Activated CD8-positive, alpha-beta memory T cell treated with anti-CD3 and anti-CD28 coated beads, Interleukin-2, amount 50 U/mL, for 48 hours (primary cell): Measurements from ENCODE around the gene GRAMD1C.

Source experiments
- DNase-seq: peaks from one replicate; pipeline ENCODE4 v3.0.0-alpha.2; 2020

The GRAMD1C gene

GRCh38 chr3:113867506-113867905 lies 28.9 kb downstream of the GRAMD1C start:
- no peak for DNase-seq

DNA sequence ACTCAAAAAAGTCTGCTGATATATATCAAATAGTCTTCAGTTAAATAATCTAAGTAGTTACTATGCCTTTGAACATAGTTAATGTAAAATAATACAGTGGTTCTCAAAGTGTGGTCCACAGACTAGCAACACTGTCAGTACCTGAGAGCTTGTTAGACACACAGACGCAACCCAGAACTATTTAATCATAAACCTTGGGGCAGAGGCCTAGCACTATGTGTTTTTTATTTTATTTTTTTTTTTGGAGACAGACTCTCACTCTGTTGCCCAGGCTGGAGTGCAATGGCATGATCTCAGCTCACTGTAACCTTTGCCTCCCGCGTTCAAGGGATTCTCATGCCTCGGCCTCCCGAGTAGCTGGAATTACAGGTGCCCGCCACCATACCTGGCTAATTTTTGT lies 34.7 kb downstream of the GRAMD1C start:
- no peak for DNase-seq

DNA sequence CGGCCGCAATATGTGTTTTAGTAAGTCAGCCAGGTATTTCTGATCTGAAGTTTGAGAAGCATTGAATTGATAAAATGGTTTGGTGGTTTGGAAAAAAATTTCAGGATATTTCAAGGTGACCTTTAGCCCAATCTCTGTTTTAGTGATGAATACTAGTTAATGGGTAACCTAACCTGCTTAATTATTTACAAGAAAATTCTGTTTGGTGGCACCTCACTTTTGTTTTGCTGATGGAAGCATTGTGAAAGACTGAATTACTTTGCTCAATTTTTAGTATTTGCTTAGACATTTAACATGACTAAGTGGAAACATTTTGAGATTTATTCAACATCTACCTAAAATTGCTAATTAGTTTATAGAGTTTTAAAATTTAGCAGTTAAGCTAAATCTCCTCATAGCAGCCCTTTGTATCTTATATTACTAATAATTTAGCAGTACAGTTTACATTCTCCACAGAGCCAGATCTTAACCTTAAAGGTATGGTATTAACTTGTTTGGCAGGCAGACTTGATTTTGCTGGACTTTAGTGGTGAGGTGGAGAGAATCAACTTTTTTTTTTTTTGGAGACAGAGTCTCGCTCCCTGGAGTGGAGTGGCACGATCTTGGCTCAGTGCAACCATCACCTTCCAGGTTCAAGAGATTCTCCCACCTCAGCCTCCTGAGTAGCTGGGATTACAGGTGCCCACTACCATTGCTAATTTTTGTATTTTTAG lies 35.4 kb downstream of the GRAMD1C start:
- no peak for DNase-seq

DNA sequence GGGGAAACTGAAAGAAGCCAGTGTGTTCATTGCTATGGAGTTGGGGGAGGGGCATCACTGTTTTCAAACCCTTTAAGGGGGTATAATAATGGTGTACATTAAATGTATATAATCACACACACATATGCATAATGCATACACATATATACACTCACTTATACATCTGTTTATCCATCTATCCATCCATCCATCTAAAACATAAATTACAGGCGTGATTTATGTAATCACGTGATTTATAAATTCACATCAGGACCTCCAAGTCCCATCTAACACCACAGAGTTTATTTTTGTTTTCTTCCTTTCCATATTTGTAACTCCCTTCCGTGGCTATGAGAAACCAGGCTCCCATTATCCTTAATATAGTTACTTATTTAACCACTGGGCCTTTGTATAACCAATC lies 39.8 kb downstream of the GRAMD1C start:
- no peak for DNase-seq

- DNase-seq, result no peak
Observed at GRCh38 chr3:113885050-113885449, 46.5 kb downstream of the GRAMD1C start.

- DNase-seq, result no peak
Observed at GRCh38 chr3:113890256-113890900, 51.8 kb downstream of the GRAMD1C start.

DNA sequence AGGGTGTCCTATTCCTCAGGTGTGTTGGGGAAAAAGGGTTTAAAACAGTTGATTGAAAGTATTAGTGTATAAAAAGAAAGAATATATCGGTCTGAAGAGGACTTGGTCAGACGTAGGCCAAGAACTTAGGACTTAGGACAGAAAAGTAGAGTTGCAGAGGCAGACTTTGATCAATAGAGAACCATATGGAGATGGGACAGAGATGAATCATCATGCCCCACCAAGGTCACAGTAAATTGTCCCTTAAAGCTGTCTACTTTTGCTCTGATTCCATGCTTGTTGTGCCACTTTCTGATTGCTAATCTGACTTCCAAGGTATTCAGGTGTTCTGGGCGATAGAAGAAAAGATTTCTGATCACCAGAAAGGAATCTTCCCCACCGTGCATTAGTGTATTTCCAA lies 56.3 kb downstream of the GRAMD1C start:
- no peak for DNase-seq

- DNase-seq, result no peak
Observed at GRCh38 chr3:113895964-113896363, 57.4 kb downstream of the GRAMD1C start.

DNA sequence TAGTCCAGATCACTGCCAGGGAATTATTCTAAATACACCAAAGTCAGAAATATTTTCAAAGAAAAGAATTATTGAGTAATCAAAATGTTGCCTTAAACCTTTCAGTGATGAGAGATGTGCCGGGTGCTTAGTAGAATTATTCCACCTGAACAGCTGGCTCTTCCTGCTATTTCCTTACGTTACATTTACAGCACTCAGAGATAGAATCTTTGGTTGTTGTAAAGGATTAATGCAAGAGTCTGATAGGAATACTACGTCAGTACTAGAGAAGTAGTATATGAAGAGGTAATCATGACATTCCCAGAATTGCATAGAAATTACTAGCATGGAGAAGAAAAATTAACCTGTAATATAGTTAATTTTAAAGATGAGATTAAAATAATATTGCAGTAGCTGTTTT lies 58.3 kb downstream of the GRAMD1C start:
- DNase-seq, result no peak

- no peak for DNase-seq
Observed at GRCh38 chr3:113897373-113897777, 58.8 kb downstream of the GRAMD1C start.

DNA sequence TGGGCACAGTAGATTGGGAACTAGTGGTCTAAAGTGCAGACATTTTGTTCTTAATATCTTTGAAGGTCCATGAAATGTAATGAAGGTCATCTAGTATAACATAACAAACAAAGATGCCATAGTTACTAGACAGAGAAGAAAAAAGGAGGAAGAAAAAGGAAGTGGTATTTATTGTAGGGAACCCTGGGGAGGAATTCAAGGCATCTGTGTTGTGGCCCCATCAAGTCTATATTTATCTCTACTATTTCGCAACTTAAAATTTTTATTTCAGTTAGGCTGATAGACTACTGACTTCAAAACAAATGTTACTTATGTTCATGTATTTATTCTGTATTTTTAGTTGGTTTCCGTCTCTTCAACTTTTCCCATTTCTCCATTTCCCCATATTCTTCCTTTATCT lies 60.3 kb downstream of the GRAMD1C start:
- no peak for DNase-seq

DNA sequence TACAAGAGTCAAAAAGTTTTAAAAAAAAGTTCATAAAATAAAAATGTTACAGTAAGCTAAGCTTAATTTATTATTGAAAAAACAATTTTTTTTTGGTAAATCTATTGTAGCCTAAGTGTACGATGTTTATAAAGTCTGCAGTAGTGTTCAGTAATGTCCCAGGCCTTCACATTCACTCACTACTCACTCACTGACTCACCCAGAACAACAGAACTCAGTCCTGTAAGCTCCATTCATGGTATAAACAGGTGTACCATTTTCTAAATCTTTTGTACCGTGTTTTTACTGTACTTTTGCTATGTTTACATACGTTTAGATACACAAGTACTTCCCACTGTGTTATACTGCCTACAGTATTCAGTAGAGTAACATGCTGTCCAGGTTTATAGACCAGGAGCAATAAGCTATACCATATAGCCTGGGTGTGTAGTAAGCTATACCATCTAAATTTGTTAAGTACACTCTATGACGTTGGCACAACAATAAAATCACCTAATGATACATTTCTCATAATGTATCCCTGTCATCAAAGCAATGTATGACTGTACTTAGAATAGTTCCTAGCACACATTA lies 68.1 kb downstream of the GRAMD1C start:
- DNase-seq, result no peak

DNA sequence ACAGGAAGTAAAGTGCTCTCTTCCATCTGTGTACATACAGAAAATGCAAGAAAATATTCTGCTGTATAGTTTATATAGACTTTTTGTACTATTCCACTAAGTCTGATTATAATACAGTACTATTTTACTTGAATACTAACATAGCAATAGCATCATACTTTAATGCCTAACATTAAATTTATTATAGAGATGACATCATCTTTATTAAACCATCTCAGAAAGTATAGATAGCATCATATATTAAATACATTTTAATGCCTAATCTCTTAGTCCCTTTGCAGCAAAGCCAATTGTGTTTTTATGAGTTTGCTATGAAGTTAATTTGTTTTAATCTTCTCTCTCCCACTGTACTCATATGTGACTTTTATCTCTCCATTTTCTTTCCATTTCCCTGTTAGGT lies 69.5 kb downstream of the GRAMD1C start:
- DNase-seq, result no peak

- no peak for DNase-seq
Observed at GRCh38 chr3:113910966-113911365, 72.4 kb downstream of the GRAMD1C start.

DNA sequence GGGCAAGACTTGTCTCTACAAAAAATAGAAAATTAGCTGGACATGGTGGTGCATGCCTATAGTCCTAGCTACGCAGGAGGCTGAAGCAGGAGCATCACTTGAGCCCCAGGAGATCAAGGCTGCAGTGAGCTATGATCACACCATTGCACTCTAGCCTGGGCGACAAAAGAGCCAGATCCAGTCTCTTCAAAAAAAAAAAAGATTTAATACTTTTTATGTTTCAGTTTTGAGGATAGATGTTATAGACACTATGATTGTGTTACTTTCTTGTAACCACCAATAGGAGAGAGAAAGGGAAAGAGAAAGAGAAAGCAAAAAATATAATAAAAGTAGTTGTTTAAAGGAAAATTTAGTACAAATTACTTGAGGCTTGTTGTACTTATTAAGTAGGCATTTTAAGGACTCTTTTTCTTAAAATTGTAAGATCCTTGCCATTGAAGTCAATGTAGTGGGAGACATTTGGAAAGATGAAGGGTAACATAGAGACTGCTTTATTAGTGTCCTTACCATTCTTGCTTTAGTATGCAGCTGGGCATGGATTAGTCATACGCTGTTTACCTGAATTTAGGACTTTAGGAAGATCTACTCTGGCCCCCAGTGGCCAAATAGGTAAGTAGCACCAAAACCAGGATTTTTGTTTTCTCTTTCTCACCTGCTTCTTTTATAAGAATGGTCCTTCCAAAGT lies 74.1 kb downstream of the GRAMD1C start:
- DNase-seq, result no peak

DNA sequence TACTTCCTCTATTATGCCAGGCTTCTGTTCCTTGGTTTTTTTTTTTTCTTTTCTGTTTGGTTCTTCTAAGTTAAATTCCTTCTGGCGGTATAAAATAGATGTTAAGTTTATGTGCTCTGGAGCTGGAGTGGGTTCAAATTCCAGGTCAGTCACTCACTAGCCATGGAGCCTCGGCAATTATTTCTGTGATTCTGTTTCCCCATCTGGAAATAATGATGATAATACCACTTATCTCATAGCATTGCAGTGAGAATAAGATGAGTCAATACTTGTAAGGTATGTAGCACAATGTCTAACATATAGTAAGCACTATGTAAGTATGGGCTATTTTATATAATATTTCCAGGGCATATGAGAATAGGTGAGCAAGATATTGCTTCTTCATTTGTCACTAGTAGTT lies 76.1 kb downstream of the GRAMD1C start:
- no peak for DNase-seq

DNA sequence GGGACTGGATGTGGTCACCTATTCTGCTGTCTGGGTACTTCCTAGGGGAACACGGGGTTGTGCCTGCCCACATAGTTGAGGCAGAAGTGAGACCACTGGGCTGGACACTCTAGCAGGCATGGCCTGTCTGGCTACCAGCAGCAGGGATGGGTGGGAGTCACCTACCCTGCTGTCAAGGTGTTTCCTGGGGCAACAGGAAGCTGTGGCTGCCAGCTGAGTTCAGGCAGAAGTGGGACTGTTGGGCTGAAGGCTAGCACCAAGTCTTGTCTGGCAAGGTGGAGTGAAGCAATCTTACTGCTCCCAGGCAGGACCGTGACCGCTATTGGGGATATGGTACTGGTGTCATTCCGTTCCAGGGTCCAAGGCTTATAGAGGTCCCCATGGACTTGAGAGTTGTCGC lies 89.0 kb downstream of the GRAMD1C start:
- DNase-seq, result no peak

GRCh38 chr3:113946831-113947230 lies 108.2 kb downstream of the GRAMD1C start:
- DNase-seq, result no peak

- peak; percentile 78 for DNase-seq
Observed at GRCh38 chr3:113947372-113948014, 108.9 kb downstream of the GRAMD1C start, which contains the start of gene ZDHHC23. Gene ZDHHC23 (plus strand): TSS chr3:113948013. CDS start chr3:113948803, 790 bp downstream.

DNA sequence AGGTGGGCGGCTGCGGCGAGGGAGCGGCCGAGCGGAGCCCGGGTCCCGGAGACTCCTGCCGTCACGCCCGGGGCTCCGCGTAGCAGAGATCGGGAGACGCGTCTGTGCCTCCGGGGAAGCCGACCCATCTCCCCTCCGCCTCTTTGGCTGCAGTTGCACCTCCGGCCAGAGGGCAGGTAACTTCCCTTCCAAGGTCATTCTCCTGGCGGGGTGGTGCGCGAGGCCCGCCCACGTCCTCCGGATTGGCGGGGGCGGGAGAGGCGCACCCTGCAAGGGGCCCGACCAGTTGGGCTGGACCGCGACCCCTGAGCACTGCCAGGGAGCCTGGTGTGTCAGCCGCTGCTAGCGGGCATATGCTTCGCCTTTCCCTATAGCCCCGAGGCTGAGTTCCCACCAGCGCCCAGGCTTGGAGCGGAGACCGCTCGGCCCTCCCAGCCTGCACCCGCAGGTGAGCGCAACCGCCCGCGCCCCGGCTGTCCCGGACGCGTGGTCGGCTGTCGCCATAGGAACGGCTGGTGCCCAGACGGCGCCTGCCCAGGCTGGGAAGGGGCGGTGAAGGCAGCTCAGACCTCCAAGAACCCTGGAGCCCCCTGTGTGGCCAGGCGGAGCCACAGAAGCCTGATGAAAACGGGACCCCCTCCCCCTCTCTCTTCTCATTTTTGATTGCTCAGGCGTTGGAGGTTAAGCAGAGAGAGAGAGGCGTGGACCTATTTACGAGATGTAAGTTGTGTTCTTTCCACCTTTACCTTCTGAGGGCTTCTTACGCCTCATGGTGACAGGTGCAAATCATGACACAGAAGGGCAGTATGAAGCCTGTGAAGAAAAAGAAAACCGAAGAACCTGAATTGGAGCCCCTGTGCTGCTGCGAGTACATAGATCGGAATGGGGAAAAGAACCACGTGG lies 109.7 kb downstream of the GRAMD1C start:
- peak; percentile 73 for DNase-seq

DNA sequence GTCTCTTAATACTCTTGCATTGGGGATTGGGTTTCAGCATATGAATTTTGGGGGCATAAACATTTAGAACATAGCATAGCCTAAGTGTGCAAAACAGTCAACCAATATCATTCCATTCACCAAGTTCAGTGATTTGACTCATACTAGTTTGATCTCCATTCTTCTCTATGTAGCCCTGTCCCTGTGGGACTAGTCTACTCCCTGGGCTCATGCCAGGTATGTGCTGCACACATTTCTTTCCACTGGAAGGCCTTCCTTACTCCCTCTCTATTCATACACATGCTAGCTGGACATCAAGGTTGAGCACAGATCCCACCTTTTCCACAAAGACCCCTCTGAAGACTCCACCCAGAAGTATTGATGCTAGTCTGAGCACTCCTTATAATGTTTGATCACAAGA lies 114.3 kb downstream of the GRAMD1C start:
- no peak for DNase-seq

DNA sequence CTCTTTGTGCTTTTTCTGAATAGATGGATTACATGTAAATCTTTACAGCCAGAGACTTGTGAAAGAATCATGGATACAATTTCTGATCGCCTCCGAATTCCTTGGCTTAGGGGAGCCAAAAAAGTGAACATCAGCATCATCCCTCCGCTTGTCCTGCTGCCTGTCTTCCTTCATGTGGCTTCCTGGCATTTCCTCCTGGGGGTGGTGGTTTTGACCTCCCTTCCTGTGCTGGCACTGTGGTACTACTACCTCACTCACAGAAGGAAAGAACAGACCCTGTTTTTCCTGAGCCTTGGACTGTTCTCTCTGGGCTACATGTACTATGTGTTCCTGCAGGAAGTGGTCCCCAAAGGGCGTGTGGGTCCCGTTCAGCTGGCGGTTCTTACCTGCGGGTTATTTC lies 115.1 kb downstream of the GRAMD1C start:
- no peak for DNase-seq
